Ectodermal cell (in vitro differentiated cells): ENCODE data around the gene C18orf54.
A peak's percentile ranks its signal among the peaks of the same experiment; 100 is the strongest.

ENCODE experiments used
- H3K27ac ChIP-seq: 2 replicates; pipeline ENCODE4 v1.7.0; 2013; ENCODE audit warnings: mild to moderate bottlenecking, low read depth, low read length; ENCODE audit not compliant: insufficient read depth, poor library complexity, severe bottlenecking
- H3K27me3 ChIP-seq: 2 replicates; pipeline ENCODE4 v1.7.0; 2013; ENCODE audit warnings: mild to moderate bottlenecking, low read length; ENCODE audit not compliant: insufficient read depth, control insufficient read depth, poor library complexity, severe bottlenecking
- H3K36me3 ChIP-seq: one replicate; pipeline ENCODE4 v1.7.0; 2013; ENCODE audit warnings: low read length; ENCODE audit not compliant: control insufficient read depth, insufficient read depth
- H3K4me1 ChIP-seq: one replicate; pipeline ENCODE4 v1.7.0; 2013; ENCODE audit warnings: low read length; ENCODE audit not compliant: control insufficient read depth, insufficient read depth
- H3K4me3 ChIP-seq: 2 replicates; pipeline ENCODE4 v1.7.0; 2013; ENCODE audit warnings: low read depth, low read length, control low read depth; ENCODE audit not compliant: insufficient read depth
- H3K9me3 ChIP-seq: 2 replicates; pipeline ENCODE4 v1.7.0; 2013; ENCODE audit warnings: mild to moderate bottlenecking, low read length, moderate library complexity; ENCODE audit not compliant: control insufficient read depth
- WGBS, 2 experiments: methylation state at CpG; one replicate each; pipeline ENCODE4 v1.1.7; 2013; ENCODE audit warnings: missing lambda C conversion rate in 2 of 2; 5-methylcytosine and 5-hydroxymethylcytosine counted together

Gene C18orf54

GRCh38 chr18:54338230-54338629 lies 19.5 kb upstream of the C18orf54 start:
- WGBS, 2 experiments = 91 to 100% methylated on average over 3 to 4 of the region's 4 CpGs
- Histone ChIP-seq H3K4me1 (no peaks in the 10 kb centered on the region), H3K27me3 (no peaks in the 10 kb centered on the region), H3K36me3 (no peaks in the 10 kb centered on the region), H3K9me3 (no peaks in the 10 kb centered on the region), H3K27ac (no peak overlapping the region), H3K4me3 (no peak overlapping the region)

GRCh38 chr18:54351186-54351585 lies 6.5 kb upstream of the C18orf54 start:
- Histone ChIP-seq H3K36me3 (no peaks in the 10 kb centered on the region), H3K9me3 (peaks cover 2% of the 10 kb centered on the region), H3K4me3 (no peak overlapping the region), H3K4me1 (no peaks in the 10 kb centered on the region), H3K27me3 (no peaks in the 10 kb centered on the region), H3K27ac (no peak overlapping the region)
- 95 to 96% methylated on average over 1 of the region's 1 CpG for WGBS, 2 experiments

GRCh38 chr18:54357082-54357659 lies 535 bp upstream of the C18orf54 start:
- peak overlapping the region; percentile 3 for H3K27ac ChIP-seq
- H3K4me1 ChIP-seq = no peaks in the 10 kb centered on the region
- H3K9me3 ChIP-seq = peaks cover 2% of the 10 kb centered on the region
- peaks cover 9% of the 10 kb centered on the region for H3K36me3 ChIP-seq
- no peaks in the 10 kb centered on the region for H3K27me3 ChIP-seq
- peak overlapping the region; percentile 67 for H3K4me3 ChIP-seq
- WGBS, 2 experiments = 4% methylated on average over 15 of the region's 15 CpGs

GRCh38 chr18:54358495-54359040 lies 862 bp downstream of the C18orf54 start:
- Histone ChIP-seq H3K36me3 (peaks cover 16% of the 10 kb centered on the region), H3K4me3 (peak overlapping the region; percentile 67), H3K4me1 (no peaks in the 10 kb centered on the region), H3K9me3 (no peaks in the 10 kb centered on the region), H3K27me3 (no peaks in the 10 kb centered on the region), H3K27ac (peak overlapping the region; percentile 19)
- WGBS, 2 experiments = 1 to 2% methylated on average over 20 to 21 of the region's 21 CpGs

GRCh38 chr18:54359233-54359632 lies 1.5 kb downstream of the C18orf54 start:
- H3K4me1 ChIP-seq = no peaks in the 10 kb centered on the region
- H3K27ac ChIP-seq = no peak overlapping the region
- H3K27me3 ChIP-seq = no peaks in the 10 kb centered on the region
- WGBS, 2 experiments = 31% methylated on average over 5 of the region's 6 CpGs
- peak overlapping the region; percentile 67 for H3K4me3 ChIP-seq
- no peaks in the 10 kb centered on the region for H3K9me3 ChIP-seq
- peaks cover 16% of the 10 kb centered on the region for H3K36me3 ChIP-seq

GRCh38 chr18:54360406-54360805 lies 2.7 kb downstream of the C18orf54 start:
- WGBS, 2 experiments = 53 to 54% methylated on average over 3 of the region's 3 CpGs
- H3K27me3 ChIP-seq = no peaks in the 10 kb centered on the region
- H3K27ac ChIP-seq = no peak overlapping the region
- no peak overlapping the region for H3K4me3 ChIP-seq
- H3K36me3 ChIP-seq = peaks cover 16% of the 10 kb centered on the region
- H3K9me3 ChIP-seq = no peaks in the 10 kb centered on the region
- no peaks in the 10 kb centered on the region for H3K4me1 ChIP-seq

GRCh38 chr18:54378057-54378456 lies 20.4 kb downstream of the C18orf54 start:
- 94 to 98% methylated on average over 4 of the region's 4 CpGs for WGBS, 2 experiments

DNA sequence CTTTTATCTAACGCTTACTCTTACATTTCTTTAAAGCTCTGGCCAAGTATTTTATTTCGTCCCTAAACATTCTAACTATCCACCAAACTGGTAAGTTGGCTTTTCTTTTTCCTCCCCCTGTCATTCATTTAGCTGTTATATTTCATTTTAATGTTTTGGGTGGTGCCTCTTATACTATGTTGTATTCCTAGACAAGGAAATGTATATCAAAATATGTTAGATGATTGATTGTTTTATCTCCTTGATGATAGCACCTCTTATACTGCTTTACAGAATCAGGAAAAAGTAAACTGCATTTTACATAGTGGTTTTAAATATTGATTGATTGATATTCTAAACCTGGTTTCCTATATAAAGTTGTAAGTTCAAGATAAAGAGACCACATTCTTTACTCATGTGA lies 23.9 kb downstream of the C18orf54 start:
- Histone ChIP-seq H3K36me3 (no peaks in the 10 kb centered on the region), H3K27me3 (no peaks in the 10 kb centered on the region), H3K9me3 (no peaks in the 10 kb centered on the region), H3K27ac (no peak overlapping the region), H3K4me1 (no peaks in the 10 kb centered on the region), H3K4me3 (no peak overlapping the region)
- WGBS, 2 experiments = 66 to 77% methylated on average over 2 of the region's 2 CpGs

More at GRCh38 chr18:54378057-54378456, 20.4 kb downstream of the C18orf54 start:
- H3K36me3 ChIP-seq = peaks cover 16% of the 10 kb centered on the region
- H3K27ac ChIP-seq = no peak overlapping the region
- no peaks in the 10 kb centered on the region for H3K9me3 ChIP-seq
- H3K4me1 ChIP-seq = no peaks in the 10 kb centered on the region
- H3K4me3 ChIP-seq = no peak overlapping the region
- no peaks in the 10 kb centered on the region for H3K27me3 ChIP-seq

DNA sequence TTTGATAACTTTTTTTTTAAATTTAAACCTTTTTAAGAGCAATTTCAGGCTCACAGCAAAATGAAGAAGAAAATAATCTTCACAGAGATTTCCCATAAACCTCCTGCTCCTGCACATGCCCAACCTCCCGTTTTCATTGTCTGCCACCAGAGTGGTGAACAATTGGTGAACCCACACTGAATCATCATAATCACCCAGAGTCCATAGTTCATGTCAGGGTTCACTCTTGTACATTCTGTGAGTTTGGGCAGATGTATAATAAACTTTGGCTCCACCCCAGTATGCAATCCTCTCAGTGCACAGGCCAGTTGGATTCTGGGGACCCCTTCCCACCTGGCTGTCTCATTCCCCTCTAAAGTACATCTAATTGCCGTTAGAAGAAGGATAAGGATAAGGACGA lies 24.4 kb downstream of the C18orf54 start:
- Histone ChIP-seq H3K4me1 (no peaks in the 10 kb centered on the region), H3K9me3 (no peaks in the 10 kb centered on the region), H3K4me3 (no peak overlapping the region), H3K36me3 (no peaks in the 10 kb centered on the region), H3K27me3 (no peaks in the 10 kb centered on the region), H3K27ac (no peak overlapping the region)
- 83 to 92% methylated on average over 3 of the region's 3 CpGs for WGBS, 2 experiments

DNA sequence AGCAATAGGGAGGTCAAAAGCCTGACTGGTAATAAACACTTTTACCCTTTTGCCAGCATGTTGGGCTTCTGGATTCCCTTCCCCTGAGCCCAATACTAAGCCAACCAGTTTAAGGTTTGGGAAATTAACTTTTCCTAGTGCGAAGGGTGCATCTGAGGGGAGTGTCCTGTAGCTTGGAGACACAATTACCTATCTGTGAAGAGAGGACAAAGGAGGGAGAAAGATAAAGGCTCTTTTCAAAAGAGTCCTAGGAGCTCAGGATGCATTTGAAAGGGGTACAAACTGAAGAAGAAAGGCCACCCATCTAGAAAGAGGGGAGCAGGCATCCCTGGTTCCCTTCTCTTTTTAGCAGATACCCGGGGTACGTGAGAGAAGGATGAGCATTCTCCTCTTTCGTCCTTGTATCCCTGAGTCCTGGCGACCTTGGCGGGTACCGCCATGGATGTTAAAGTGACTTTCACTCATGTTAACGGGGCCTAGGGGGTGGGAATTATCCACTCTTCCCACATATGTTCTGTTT lies 25.1 kb downstream of the C18orf54 start:
- 35 to 36% methylated on average over 8 of the region's 8 CpGs for WGBS, 2 experiments
- Histone ChIP-seq H3K4me1 (no peaks in the 10 kb centered on the region), H3K9me3 (no peaks in the 10 kb centered on the region), H3K27me3 (no peaks in the 10 kb centered on the region), H3K36me3 (no peaks in the 10 kb centered on the region), H3K4me3 (no peak overlapping the region), H3K27ac (no peak overlapping the region)
